ENCODE measurements around the gene NFATC3.

DNA sequence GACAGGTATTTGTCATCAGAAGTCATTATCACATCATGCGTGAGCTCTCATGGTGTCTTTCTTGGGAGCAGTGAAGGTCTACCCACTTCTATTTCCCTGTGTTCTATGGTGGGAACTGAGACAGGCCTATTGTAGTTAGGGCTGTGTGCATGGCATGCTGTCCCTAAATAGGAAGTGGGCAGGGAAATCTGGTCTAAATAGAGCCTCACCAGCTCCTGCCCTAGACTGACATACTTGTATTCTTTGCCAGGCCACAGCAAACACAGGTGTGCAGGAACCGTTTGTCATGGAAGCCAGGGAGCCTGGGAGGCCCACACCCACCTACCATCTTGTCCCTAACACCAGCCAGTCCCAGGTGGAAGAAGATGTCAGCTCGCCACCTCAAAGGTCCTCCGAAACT lies 189.3 kb downstream of the NFATC3 start:
- TF ChIP-seq, protein P1, sequence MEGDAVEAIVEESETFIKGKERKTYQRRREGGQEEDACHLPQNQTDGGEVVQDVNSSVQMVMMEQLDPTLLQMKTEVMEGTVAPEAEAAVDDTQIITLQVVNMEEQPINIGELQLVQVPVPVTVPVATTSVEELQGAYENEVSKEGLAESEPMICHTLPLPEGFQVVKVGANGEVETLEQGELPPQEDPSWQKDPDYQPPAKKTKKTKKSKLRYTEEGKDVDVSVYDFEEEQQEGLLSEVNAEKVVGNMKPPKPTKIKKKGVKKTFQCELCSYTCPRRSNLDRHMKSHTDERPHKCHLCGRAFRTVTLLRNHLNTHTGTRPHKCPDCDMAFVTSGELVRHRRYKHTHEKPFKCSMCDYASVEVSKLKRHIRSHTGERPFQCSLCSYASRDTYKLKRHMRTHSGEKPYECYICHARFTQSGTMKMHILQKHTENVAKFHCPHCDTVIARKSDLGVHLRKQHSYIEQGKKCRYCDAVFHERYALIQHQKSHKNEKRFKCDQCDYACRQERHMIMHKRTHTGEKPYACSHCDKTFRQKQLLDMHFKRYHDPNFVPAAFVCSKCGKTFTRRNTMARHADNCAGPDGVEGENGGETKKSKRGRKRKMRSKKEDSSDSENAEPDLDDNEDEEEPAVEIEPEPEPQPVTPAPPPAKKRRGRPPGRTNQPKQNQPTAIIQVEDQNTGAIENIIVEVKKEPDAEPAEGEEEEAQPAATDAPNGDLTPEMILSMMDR (IDR thresholded peaks at IDR 0.05), result no peak
- no peak for TF ChIP-seq POLR2A (IDR thresholded peaks at IDR 0.05)

Data from heart left ventricle (tissue), 13 donors.